GM10266 (cell line): ENCODE results near the gene ETFB.
"Not testable (repeated sequence)": the region's sequence is repeated elsewhere in the genome, so short reads cannot be mapped to it uniquely, and the experiment has no call there.

Experiments used
- DNase-seq: peaks from one replicate; pipeline ENCODE4 v3.0.0; 2012; ENCODE audit errors: extremely low spot score
- CTCF ChIP-seq: IDR thresholded peaks from 2 replicates; pipeline ENCODE4 v1.5.1; 2012; ENCODE audit warnings: mild to moderate bottlenecking, low read depth; ENCODE audit not compliant: control insufficient read depth, insufficient read depth; ENCODE audit errors: missing control alignments

The ETFB gene

GRCh38 chr19:51398096-51398704 lies 32.0 kb upstream of the ETFB start:
- DNase-seq = no peak
- peak; percentile 53 for TF ChIP-seq CTCF

- DNase-seq = not testable (repeated sequence)
Measured at GRCh38 chr19:51397453-51397852, 31.3 kb upstream of the ETFB start.

GRCh38 chr19:51396175-51396574 lies 30.0 kb upstream of the ETFB start:
- DNase-seq = no peak
- TF ChIP-seq CTCF = no peak

GRCh38 chr19:51394050-51394836 lies 28.1 kb upstream of the ETFB start:
- TF ChIP-seq CTCF = peak; percentile 12
- DNase-seq = peak; percentile 92

DNA sequence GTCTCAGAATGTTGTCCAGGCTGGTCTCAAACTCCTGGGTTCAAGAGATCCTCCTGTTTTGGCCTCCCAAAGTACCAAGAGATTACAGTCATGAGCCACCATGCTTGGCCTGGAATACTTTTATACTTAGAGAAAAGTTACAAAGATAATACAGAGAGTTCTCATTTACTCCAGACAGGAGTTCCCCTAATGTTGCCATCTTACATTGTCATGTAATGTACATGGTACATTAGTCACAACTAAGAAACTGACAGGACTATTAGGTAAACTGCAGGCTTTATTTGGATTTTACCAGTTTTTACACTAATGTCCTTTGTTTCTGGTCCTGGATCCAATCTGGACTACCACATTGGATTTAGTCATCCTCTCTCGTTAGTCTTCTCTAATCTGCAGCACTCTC lies 26.5 kb upstream of the ETFB start:
- DNase-seq = no peak
- no peak for TF ChIP-seq CTCF

DNA sequence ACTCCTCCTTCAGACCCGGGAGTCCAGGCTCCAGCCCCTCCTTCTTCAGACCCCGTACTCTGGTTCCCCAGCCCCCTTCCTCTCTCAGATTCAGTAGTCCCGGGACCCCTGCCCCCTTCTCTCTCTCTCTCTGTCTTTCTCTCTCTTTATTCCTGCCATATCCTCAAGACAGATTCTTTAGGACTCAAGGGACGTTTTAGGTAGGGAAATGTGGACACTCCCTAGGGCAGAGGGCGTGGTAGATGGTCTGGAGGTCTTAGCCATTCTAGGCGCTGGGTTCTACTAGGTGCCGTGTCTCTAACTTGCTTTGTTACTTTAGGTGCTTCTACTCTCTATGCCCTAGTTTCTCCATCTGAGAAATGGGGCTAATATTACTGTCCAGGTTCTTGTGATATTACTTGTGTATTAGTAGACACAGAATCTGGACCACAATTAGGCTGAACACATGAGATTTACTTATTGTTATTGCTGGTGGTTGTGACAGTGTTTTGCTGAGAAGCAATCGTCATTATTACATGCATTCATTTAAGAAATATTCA lies 25.0 kb upstream of the ETFB start:
- no peak for DNase-seq
- TF ChIP-seq CTCF = no peak

- TF ChIP-seq CTCF = no peak
- DNase-seq = no peak
Measured at GRCh38 chr19:51389143-51389542, 23.0 kb upstream of the ETFB start.

DNA sequence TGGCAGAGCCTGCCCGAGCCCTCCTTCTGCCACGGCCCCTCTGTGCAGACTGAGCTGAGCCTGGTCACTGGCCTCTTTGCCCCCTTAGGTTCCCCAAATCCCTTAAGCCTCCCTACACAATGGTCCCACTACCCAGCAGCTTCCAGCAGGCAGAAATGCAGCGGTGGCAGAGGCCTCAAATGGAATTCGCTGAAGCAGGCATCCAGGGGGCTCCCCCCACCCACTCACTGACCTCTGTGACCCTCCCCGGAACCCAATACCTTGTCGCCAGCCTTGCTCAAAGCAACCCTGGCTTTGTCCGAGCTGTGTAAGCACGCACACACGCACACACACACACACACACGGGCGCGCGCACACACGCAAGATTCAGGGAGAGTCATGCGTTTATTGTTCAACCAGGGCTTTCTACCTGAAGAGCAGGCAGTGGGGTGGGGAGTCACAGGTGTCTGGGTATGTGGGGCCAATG lies 21.8 kb upstream of the ETFB start, which contains the start of gene LIM2:
TSS of gene LIM2 (minus strand) at position 51 of the 466 bp plus-strand sequence. CDS start 531 bp downstream, outside the sequence.
- no peak for DNase-seq
- TF ChIP-seq CTCF = no peak
